OCI-M1 (cell line): ENCODE data around the gene SLC22A4.
A peak's percentile ranks its signal among the peaks of the same experiment; 100 is the strongest.

ENCODE experiments used
- DNase-seq: peaks from one replicate; lab custom pipeline; 2025; lab: John Stamatoyannopoulos, UW

SLC22A4 gene

GRCh38 chr5:132275367-132276220 is 18.6 kb upstream of the SLC22A4 start:
- no peak for DNase-seq

- DNase-seq = no peak
These were observed 16.9 kb upstream of the SLC22A4 start for GRCh38 chr5:132277256-132277655.

GRCh38 chr5:132277971-132278853 is 16.0 kb upstream of the SLC22A4 start:
- no peak for DNase-seq

GRCh38 chr5:132279801-132280200 is 14.4 kb upstream of the SLC22A4 start:
- DNase-seq = no peak

- DNase-seq = no peak
These were observed 13.6 kb upstream of the SLC22A4 start for GRCh38 chr5:132280371-132281240.

- no peak for DNase-seq
These were observed 12.2 kb upstream of the SLC22A4 start for GRCh38 chr5:132281856-132282614.

- DNase-seq = peak; percentile 23
These were observed 10.7 kb upstream of the SLC22A4 start for GRCh38 chr5:132283423-132284043.

- DNase-seq = no peak
These were observed 5.1 kb upstream of the SLC22A4 start for GRCh38 chr5:132289097-132289496.

- DNase-seq = no peak
These were observed 3.2 kb upstream of the SLC22A4 start for GRCh38 chr5:132291026-132291425.

GRCh38 chr5:132293066-132293991 is 865 bp upstream of the SLC22A4 start:
- DNase-seq = peak; percentile 95

- DNase-seq = peak; percentile 76
These were observed 722 bp downstream of the SLC22A4 start for GRCh38 chr5:132294728-132295504.

- no peak for DNase-seq
These were observed 1.6 kb downstream of the SLC22A4 start for GRCh38 chr5:132295505-132296411.

GRCh38 chr5:132296412-132297016 is 2.3 kb downstream of the SLC22A4 start:
- no peak for DNase-seq

GRCh38 chr5:132297211-132297940 is 3.2 kb downstream of the SLC22A4 start:
- DNase-seq = no peak

GRCh38 chr5:132298298-132299212 is 4.4 kb downstream of the SLC22A4 start:
- peak; percentile 38 for DNase-seq

GRCh38 chr5:132299917-132300316 is 5.7 kb downstream of the SLC22A4 start:
- no peak for DNase-seq
